Tibial nerve (tissue), 3 donors: ENCODE data around the gene IQCN.

Experiments used
- POLR2A ChIP-seq, 2 donors: fragments of 450-650 bp; IDR thresholded peaks; one replicate each; pipeline ENCODE4 v1.6.1; 2017; ENCODE audit warnings: antibody characterized with exemption in 2 of 2, mild to moderate bottlenecking in 2 of 2, moderate library complexity in 2 of 2
- TF ChIP-seq, protein P1 (sequence below), 5 experiments: fragments of 200-600 bp in 3 of 5; fragments of 450-650 bp in 2 of 5; sonication (generic) in 3 of 5; IDR thresholded peaks; one replicate each; pipeline ENCODE4 v1.5.1; 2016 to 2019; ENCODE audit warnings: antibody characterized with exemption in 5 of 5, mild to moderate bottlenecking in 3 of 5, moderate library complexity in 2 of 5

DNA sequence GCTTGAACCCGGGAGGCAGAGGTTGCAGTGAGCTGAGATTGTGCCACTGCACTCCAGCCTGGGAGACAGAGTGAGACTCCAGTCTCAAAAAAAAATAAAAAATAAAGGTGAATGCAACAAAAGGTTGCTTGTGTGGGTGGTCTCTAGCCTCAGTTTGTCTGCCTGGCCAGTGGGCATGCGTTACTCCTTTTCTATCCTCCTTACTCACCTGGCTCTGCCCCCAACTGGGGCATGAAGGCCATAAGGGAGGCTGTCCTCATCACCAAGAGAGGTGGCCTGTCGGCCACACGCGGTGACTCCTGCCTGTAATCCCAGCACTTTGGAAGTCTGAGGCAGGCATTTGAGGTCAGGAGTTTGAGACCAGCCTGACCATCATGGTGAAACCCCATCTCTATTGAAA, 9.1 kb upstream of the IQCN start:
- TF ChIP-seq, protein P1, sequence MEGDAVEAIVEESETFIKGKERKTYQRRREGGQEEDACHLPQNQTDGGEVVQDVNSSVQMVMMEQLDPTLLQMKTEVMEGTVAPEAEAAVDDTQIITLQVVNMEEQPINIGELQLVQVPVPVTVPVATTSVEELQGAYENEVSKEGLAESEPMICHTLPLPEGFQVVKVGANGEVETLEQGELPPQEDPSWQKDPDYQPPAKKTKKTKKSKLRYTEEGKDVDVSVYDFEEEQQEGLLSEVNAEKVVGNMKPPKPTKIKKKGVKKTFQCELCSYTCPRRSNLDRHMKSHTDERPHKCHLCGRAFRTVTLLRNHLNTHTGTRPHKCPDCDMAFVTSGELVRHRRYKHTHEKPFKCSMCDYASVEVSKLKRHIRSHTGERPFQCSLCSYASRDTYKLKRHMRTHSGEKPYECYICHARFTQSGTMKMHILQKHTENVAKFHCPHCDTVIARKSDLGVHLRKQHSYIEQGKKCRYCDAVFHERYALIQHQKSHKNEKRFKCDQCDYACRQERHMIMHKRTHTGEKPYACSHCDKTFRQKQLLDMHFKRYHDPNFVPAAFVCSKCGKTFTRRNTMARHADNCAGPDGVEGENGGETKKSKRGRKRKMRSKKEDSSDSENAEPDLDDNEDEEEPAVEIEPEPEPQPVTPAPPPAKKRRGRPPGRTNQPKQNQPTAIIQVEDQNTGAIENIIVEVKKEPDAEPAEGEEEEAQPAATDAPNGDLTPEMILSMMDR (IDR thresholded peaks at IDR 0.05), result no peak
- TF ChIP-seq POLR2A (IDR thresholded peaks at IDR 0.05), result no peak
